ENCODE data around the gene ZNF322. TPM values are rescaled to one million over a fixed set of nuclear protein-coding genes. Genes with fewer than 3 reads are reported as not detected.

The ZNF322 gene
- total RNA-seq, 2 experiments from 2014 or later, result 8.3 to 8.7 TPM

GRCh38 chr6:26599591-26599990 is 60.0 kb downstream of the ZNF322 start:
- Mint-ChIP-seq H3K36me3 (peaks cover 35% of the 10 kb centered on the region), H3K4me1 (peaks cover 56% of the 10 kb centered on the region), H3K27ac (peak overlapping the region; percentile 86), H3K4me3 (peak overlapping the region; percentile 44), H3K9me3 (no peaks in the 10 kb centered on the region), H3K27me3 (no peaks in the 10 kb centered on the region)
- DNase-seq, result no peak

GRCh38 chr6:26599134-26599533 is 60.4 kb downstream of the ZNF322 start:
- Mint-ChIP-seq H3K4me3 (peak overlapping the region; percentile 44), H3K9me3 (no peaks in the 10 kb centered on the region)

GRCh38 chr6:26598267-26598666 is 61.3 kb downstream of the ZNF322 start:
- Mint-ChIP-seq H3K9me3 (no peaks in the 10 kb centered on the region), H3K4me3 (no peak overlapping the region), H3K36me3 (peaks cover 35% of the 10 kb centered on the region), H3K4me1 (peaks cover 48% of the 10 kb centered on the region), H3K27me3 (no peaks in the 10 kb centered on the region), H3K27ac (no peak overlapping the region)
- DNase-seq, result no peak

More at GRCh38 chr6:26599134-26599533, 60.4 kb downstream of the ZNF322 start:
- peak overlapping the region; percentile 86 for H3K27ac Mint-ChIP-seq
- H3K36me3 Mint-ChIP-seq, result peaks cover 35% of the 10 kb centered on the region
- DNase-seq, result no peak
- H3K4me1 Mint-ChIP-seq, result peaks cover 55% of the 10 kb centered on the region
- H3K27me3 Mint-ChIP-seq, result no peaks in the 10 kb centered on the region

GRCh38 chr6:26597821-26598220 is 61.7 kb downstream of the ZNF322 start:
- peaks cover 35% of the 10 kb centered on the region for H3K36me3 Mint-ChIP-seq
- no peak overlapping the region for H3K4me3 Mint-ChIP-seq
- peaks cover 45% of the 10 kb centered on the region for H3K4me1 Mint-ChIP-seq
- no peak for DNase-seq
- H3K27me3 Mint-ChIP-seq, result peaks cover under 1% of the 10 kb centered on the region
- H3K27ac Mint-ChIP-seq, result no peak overlapping the region
- no peaks in the 10 kb centered on the region for H3K9me3 Mint-ChIP-seq

- H3K27ac Mint-ChIP-seq, result no peak overlapping the region
- no peaks in the 10 kb centered on the region for H3K9me3 Mint-ChIP-seq
- H3K36me3 Mint-ChIP-seq, result peaks cover 32% of the 10 kb centered on the region
- H3K4me1 Mint-ChIP-seq, result peaks cover 42% of the 10 kb centered on the region
- no peak for DNase-seq
- H3K4me3 Mint-ChIP-seq, result no peak overlapping the region
- H3K27me3 Mint-ChIP-seq, result peaks cover 5% of the 10 kb centered on the region
These were observed 62.2 kb downstream of the ZNF322 start for GRCh38 chr6:26597389-26597766.

GRCh38 chr6:26596579-26597388 is 62.8 kb downstream of the ZNF322 start, which contains the start of gene ABT1:
ABT1 (plus strand) TSS chr6:26596953; CDS start chr6:26596983, 30 bp downstream.
- H3K36me3 Mint-ChIP-seq, result peaks cover 30% of the 10 kb centered on the region
- no peak within 1 kb of the TSS for H3K4me3 Mint-ChIP-seq
- peaks cover 44% of the 10 kb centered on the region for H3K4me1 Mint-ChIP-seq
- H3K9me3 Mint-ChIP-seq, result no peaks in the 10 kb centered on the region
- peak; percentile 95 for DNase-seq
- peaks cover 11% of the 10 kb centered on the region for H3K27me3 Mint-ChIP-seq
- no peak within 1 kb of the TSS for H3K27ac Mint-ChIP-seq

- Mint-ChIP-seq H3K27me3 (peaks cover 21% of the 10 kb centered on the region), H3K27ac (no peak overlapping the region)
These were observed 63.8 kb downstream of the ZNF322 start for GRCh38 chr6:26595669-26596269.

GRCh38 chr6:26594730-26595632 is 64.6 kb downstream of the ZNF322 start:
- peak overlapping the region; percentile 25 for H3K4me3 Mint-ChIP-seq
- peaks cover 24% of the 10 kb centered on the region for H3K27me3 Mint-ChIP-seq
- no peaks in the 10 kb centered on the region for H3K9me3 Mint-ChIP-seq
- H3K27ac Mint-ChIP-seq, result no peak overlapping the region
- peaks cover 24% of the 10 kb centered on the region for H3K36me3 Mint-ChIP-seq
- peaks cover 27% of the 10 kb centered on the region for H3K4me1 Mint-ChIP-seq
- DNase-seq, result peak; percentile 50

More at GRCh38 chr6:26595669-26596269, 63.8 kb downstream of the ZNF322 start:
- Mint-ChIP-seq H3K36me3 (peaks cover 30% of the 10 kb centered on the region), H3K4me1 (peaks cover 35% of the 10 kb centered on the region), H3K4me3 (no peak overlapping the region), H3K9me3 (no peaks in the 10 kb centered on the region)
- DNase-seq, result peak; percentile 85

- Mint-ChIP-seq H3K27me3 (peaks cover 30% of the 10 kb centered on the region), H3K4me1 (peaks cover 19% of the 10 kb centered on the region), H3K36me3 (peaks cover 15% of the 10 kb centered on the region), H3K9me3 (no peaks in the 10 kb centered on the region), H3K27ac (no peak overlapping the region), H3K4me3 (no peak overlapping the region)
- no peak for DNase-seq
These were observed 65.4 kb downstream of the ZNF322 start for GRCh38 chr6:26594131-26594498.

- Mint-ChIP-seq H3K4me3 (no peak overlapping the region), H3K27ac (no peak overlapping the region), H3K4me1 (peaks cover 15% of the 10 kb centered on the region), H3K27me3 (peaks cover 32% of the 10 kb centered on the region), H3K36me3 (peaks cover 11% of the 10 kb centered on the region), H3K9me3 (no peaks in the 10 kb centered on the region)
- DNase-seq, result no peak
These were observed 66.0 kb downstream of the ZNF322 start for GRCh38 chr6:26593278-26594130.

GRCh38 chr6:26592649-26593048 is 66.9 kb downstream of the ZNF322 start:
- no peak for DNase-seq
- H3K27me3 Mint-ChIP-seq, result peaks cover 32% of the 10 kb centered on the region
- peaks cover 2% of the 10 kb centered on the region for H3K36me3 Mint-ChIP-seq
- peaks cover 9% of the 10 kb centered on the region for H3K4me1 Mint-ChIP-seq
- H3K4me3 Mint-ChIP-seq, result no peak overlapping the region
- no peak overlapping the region for H3K27ac Mint-ChIP-seq
- no peaks in the 10 kb centered on the region for H3K9me3 Mint-ChIP-seq

- no peak for DNase-seq
- Mint-ChIP-seq H3K27me3 (peaks cover 50% of the 10 kb centered on the region), H3K4me1 (peaks cover 2% of the 10 kb centered on the region), H3K4me3 (no peak overlapping the region), H3K36me3 (no peaks in the 10 kb centered on the region), H3K27ac (no peak overlapping the region), H3K9me3 (no peaks in the 10 kb centered on the region)
These were observed 70.6 kb downstream of the ZNF322 start for GRCh38 chr6:26588965-26589364.

All from activated naive CD8-positive, alpha-beta T cell treated with anti-CD3 and anti-CD28 coated beads for 36 hours (primary cell).